IMR-90 (cell line): ENCODE results near the gene SMIM5. TPM values are rescaled to one million over a fixed set of nuclear protein-coding genes. Genes with fewer than 3 reads are reported as not detected.

Experiments
- ATAC-seq: fragments of 200-7000 bp; cut with Tn5 transposase; 2 replicates; pipeline ENCODE4 v1.9.1; 2020; ENCODE audit warnings: low read depth, mild to moderate bottlenecking, moderate library complexity
- BruUV-seq: library from RNA; stranded (reverse); fragments of 400-500 nt; replicated peaks from 2 replicates; lab custom pipeline; 2021; lab: Mats Ljungman, UMichigan
- CTCF ChIA-PET: fragments of 300-600 bp; formaldehyde crosslinking; extraction: SDS; loops from one replicate; lab custom pipeline; 2021; ENCODE audit warnings: antibody characterized with exemption; lab: Yijun Ruan, JAX
- POLR2A ChIA-PET: fragments of 300-600 bp; sonication (Branson Sonifier 250); formaldehyde crosslinking; loops from one replicate; lab custom pipeline; 2022; ENCODE audit warnings: antibody characterized with exemption; ENCODE audit not compliant: unreplicated experiment; lab: Charles Lee
- DNase-seq: peaks from one replicate; pipeline ENCODE4 v3.0.0; 2013
- H2AFZ ChIP-seq: replicated peaks from 2 replicates; pipeline ENCODE3; 2013; ENCODE audit warnings: low read length, mild to moderate bottlenecking; ENCODE audit not compliant: poor library complexity
- H2AK5ac ChIP-seq: 2 replicates; pipeline ENCODE4 v1.6.1; 2013; ENCODE audit warnings: low read depth, low read length, inconsistent platforms
- H2AK9ac ChIP-seq: replicated peaks from 2 replicates; pipeline ENCODE3; 2013; ENCODE audit warnings: mild to moderate bottlenecking, low read depth, low read length, moderate library complexity; ENCODE audit not compliant: poor library complexity
- H2BK120ac ChIP-seq: 2 replicates; pipeline ENCODE4 v1.6.1; 2013; ENCODE audit warnings: low read depth, low read length, inconsistent platforms
- H2BK15ac ChIP-seq: 3 replicates; pipeline ENCODE4 v1.6.1; 2013; ENCODE audit warnings: low read depth, low read length, inconsistent platforms
- H2BK20ac ChIP-seq: 2 replicates; pipeline ENCODE4 v1.6.1; 2013; ENCODE audit warnings: low read depth, mild to moderate bottlenecking, inconsistent platforms, low read length, moderate library complexity
- H2BK5ac ChIP-seq: 2 replicates; pipeline ENCODE4 v1.6.1; 2013; ENCODE audit warnings: mild to moderate bottlenecking, low read depth, low read length, inconsistent platforms; ENCODE audit not compliant: poor library complexity, severe bottlenecking
- H3K14ac ChIP-seq: replicated peaks from 2 replicates; pipeline ENCODE4 v1.6.1; 2013; ENCODE audit warnings: low read depth, low read length, inconsistent platforms
- H3K18ac ChIP-seq: 2 replicates; pipeline ENCODE4 v1.6.1; 2013; ENCODE audit warnings: low read depth, low read length, control low read depth
- H3K23ac ChIP-seq: 2 replicates; pipeline ENCODE4 v1.6.1; 2013; ENCODE audit warnings: low read depth, low read length, inconsistent platforms
- H3K27ac ChIP-seq: 2 replicates; pipeline ENCODE4 v1.5.1; 2013; ENCODE audit warnings: mild to moderate bottlenecking, control low read depth, low read length; ENCODE audit not compliant: insufficient read depth
- H3K27me3 ChIP-seq: 2 replicates; pipeline ENCODE4 v1.6.1; 2013; ENCODE audit warnings: low read length; ENCODE audit not compliant: control insufficient read depth, insufficient read depth
- H3K36me3 ChIP-seq: 2 replicates; pipeline ENCODE4 v1.6.1; 2013; ENCODE audit warnings: low read length, mixed read lengths; ENCODE audit not compliant: control insufficient read depth, insufficient read depth
- H3K4ac ChIP-seq: 2 replicates; pipeline ENCODE4 v1.6.1; 2013; ENCODE audit warnings: low read depth, low read length, inconsistent platforms
- H3K4me1 ChIP-seq: 2 replicates; pipeline ENCODE4 v1.6.1; 2013; ENCODE audit warnings: low read length, mixed read lengths; ENCODE audit not compliant: control insufficient read depth, insufficient read depth
- H3K4me2 ChIP-seq: 2 replicates; pipeline ENCODE4 v1.6.1; 2013; ENCODE audit warnings: low read depth, mild to moderate bottlenecking, control low read depth, low read length, moderate library complexity
- H3K4me3 ChIP-seq: 2 replicates; pipeline ENCODE4 v1.5.1; 2013; ENCODE audit warnings: low read depth, mild to moderate bottlenecking, control low read depth, low read length, moderate library complexity; ENCODE audit not compliant: insufficient read depth
- H3K56ac ChIP-seq: 2 replicates; pipeline ENCODE4 v1.6.1; 2013; ENCODE audit warnings: low read length, inconsistent platforms; ENCODE audit not compliant: insufficient read depth; ENCODE audit errors: extremely low read depth
- H3K79me1 ChIP-seq, 2 experiments: 2 replicates each; pipeline ENCODE4 v1.6.1; 2013; ENCODE audit warnings: low read length in 2 of 2, inconsistent platforms in 1 of 2, low read depth in 1 of 2
- H3K9ac ChIP-seq: 2 replicates; pipeline ENCODE4 v1.6.1; 2013; ENCODE audit warnings: low read depth, low read length, control low read depth
- H3K9me1 ChIP-seq: 2 replicates; pipeline ENCODE4 v1.6.1; 2013; ENCODE audit warnings: low read length, inconsistent platforms; ENCODE audit not compliant: insufficient read depth
- H3K9me3 ChIP-seq: 2 replicates; pipeline ENCODE4 v1.6.1; 2013; ENCODE audit warnings: low read length; ENCODE audit not compliant: control insufficient read depth, insufficient read depth
- H4K20me1 ChIP-seq: 2 replicates; pipeline ENCODE4 v1.6.1; 2013; ENCODE audit warnings: low read length, inconsistent platforms; ENCODE audit not compliant: insufficient read depth
- H4K5ac ChIP-seq: 2 replicates; pipeline ENCODE4 v1.6.1; 2013; ENCODE audit warnings: mild to moderate bottlenecking, low read depth, low read length, control low read depth
- H4K8ac ChIP-seq, 2 experiments: 2 replicates each; pipeline ENCODE4 v1.6.1; 2013; ENCODE audit warnings: low read depth in 2 of 2, low read length in 2 of 2, control low read depth in 1 of 2, inconsistent platforms in 1 of 2
- H4K91ac ChIP-seq: 2 replicates; pipeline ENCODE4 v1.6.1; 2013; ENCODE audit warnings: low read depth, low read length, inconsistent platforms; ENCODE audit not compliant: insufficient read depth
- BHLHE40 ChIP-seq: fragments of 150-350 bp; IDR thresholded peaks from 2 replicates; pipeline ENCODE4 v1.6.1; 2016; ENCODE audit warnings: mild to moderate bottlenecking, low read depth, low read length
- CEBPB ChIP-seq: IDR thresholded peaks from 2 replicates; pipeline ENCODE4 v1.6.1; 2012; ENCODE audit warnings: low read depth, low read length, improper control_type of control experiment
- CHD1 ChIP-seq: IDR thresholded peaks from 2 replicates; pipeline ENCODE4 v1.6.1; 2012; ENCODE audit warnings: low read depth, low read length, improper control_type of control experiment
- CTCF ChIP-seq: conservative IDR thresholded peaks from 2 replicates; pipeline ENCODE4 v1.5.1; 2012; ENCODE audit warnings: mild to moderate bottlenecking, low read depth, low read length, improper control_type of control experiment
- ELK1 ChIP-seq: fragments of 150-350 bp; IDR thresholded peaks from 2 replicates; pipeline ENCODE4 v1.6.1; 2016; ENCODE audit warnings: low read depth, mild to moderate bottlenecking, low read length, moderate library complexity, borderline replicate concordance
- FOS ChIP-seq: fragments of 150-350 bp; IDR thresholded peaks from 2 replicates; pipeline ENCODE4 v1.6.1; 2016; ENCODE audit warnings: low read depth, low read length
- MAFK ChIP-seq: IDR thresholded peaks from 2 replicates; pipeline ENCODE4 v1.6.1; 2012; ENCODE audit warnings: low read depth, low read length, improper control_type of control experiment
- MAZ ChIP-seq: IDR thresholded peaks from 2 replicates; pipeline ENCODE4 v1.6.1; 2012; ENCODE audit warnings: low read depth, mild to moderate bottlenecking, low read length, improper control_type of control experiment, moderate library complexity, borderline replicate concordance
- MXI1 ChIP-seq: IDR thresholded peaks from 2 replicates; pipeline ENCODE4 v1.6.1; 2012; ENCODE audit warnings: low read depth, mild to moderate bottlenecking, low read length, moderate library complexity, borderline replicate concordance
- NFE2L2 ChIP-seq: fragments of 150-350 bp; IDR thresholded peaks from 2 replicates; pipeline ENCODE4 v1.6.1; 2016; ENCODE audit warnings: low read depth, mild to moderate bottlenecking, low read length
- POLR2A ChIP-seq: IDR thresholded peaks from 2 replicates; pipeline ENCODE4 v1.6.1; 2012; ENCODE audit warnings: mild to moderate bottlenecking, low read depth, low read length
- RAD21 ChIP-seq: IDR thresholded peaks from 2 replicates; pipeline ENCODE4 v1.6.1; 2012; ENCODE audit warnings: low read length, improper control_type of control experiment
- RCOR1 ChIP-seq: IDR thresholded peaks from 2 replicates; pipeline ENCODE4 v1.6.1; 2012; ENCODE audit warnings: mild to moderate bottlenecking, low read length, improper control_type of control experiment; ENCODE audit not compliant: insufficient replicate concordance
- RFX5 ChIP-seq: IDR thresholded peaks from 2 replicates; pipeline ENCODE4 v1.8.0; 2012; ENCODE audit warnings: low read depth, mild to moderate bottlenecking, low read length, moderate library complexity
- SMC3 ChIP-seq: fragments of 150-350 bp; IDR thresholded peaks from 2 replicates; pipeline ENCODE4 v1.6.1; 2016; ENCODE audit warnings: low read depth, mild to moderate bottlenecking, antibody characterized with exemption, low read length, moderate library complexity
- USF2 ChIP-seq: fragments of 150-350 bp; IDR thresholded peaks from 2 replicates; pipeline ENCODE4 v1.6.1; 2017; ENCODE audit warnings: mild to moderate bottlenecking, antibody characterized with exemption, low read length, low read depth
- WGBS, 2 experiments: methylation state at CpG; one replicate each; pipeline versions ENCODE4 v1.1.5 to v1.1.7; 2013; ENCODE audit warnings: missing lambda C conversion rate in 2 of 2; ENCODE audit not compliant: insufficient read length in 1 of 2; ENCODE audit errors: extremely low coverage in 2 of 2; 5-methylcytosine and 5-hydroxymethylcytosine counted together
- dilution Hi-C: fragments of 300-500 bp; cut with HindIII; formaldehyde crosslinking; loops from one replicate; pipeline ENCODE4 v1.14.3; 2018; ENCODE audit warnings: low sequenced_read_pairs; ENCODE audit not compliant: unreplicated experiment
- in situ Hi-C: fragments of 300-500 bp; cut with MboI; formaldehyde crosslinking; loops from 3 replicates; pipeline ENCODE4 v1.14.3; 2019; ENCODE audit warnings: low sequenced_read_pairs, inconsistent platforms, mixed read lengths
- intact Hi-C: fragments of 100-400 bp; cut with micrococcal nuclease; formaldehyde crosslinking; loops from 2 replicates; pipeline ENCODE4 v1.10.0; 2022
- polyA plus RNA-seq, 3 experiments: library from polyadenylated mRNA; depleted of rRNA; stranded (reverse); fragments of >200 nt; gene quantifications; 2 replicates each; pipeline ENCODE4 v1.2.3, GENCODE V29; 2012; ENCODE audit warnings: low replicate concordance in 1 of 3
- total RNA-seq: library from RNA; depleted of rRNA; stranded (reverse); fragments of >200 nt; gene quantifications from 2 replicates; pipeline ENCODE4 v1.2.3, GENCODE V29; 2012

SMIM5 gene
- total and polyA plus RNA-seq, 2 of the 4 experiments (the other 2 are of a cell fraction): not detected

- 8% methylated on average over 37 of the region's 49 CpGs; no CpG with 5 or more reads in 1 of the 2 experiments for WGBS, 2 experiments
- H3K4me1 ChIP-seq: no peaks in the 10 kb centered on the region
- no peaks in the 10 kb centered on the region for H3K9me1 ChIP-seq
- no peak overlapping the region for H3K56ac ChIP-seq
- H4K91ac ChIP-seq: no peak overlapping the region
- H3K9me3 ChIP-seq: peaks cover 2% of the 10 kb centered on the region; the same call in 1 of the 2 replicates
- TF ChIP-seq RFX5 (no peak), MAFK (no peak), CEBPB (no peak), MAZ (no peak), ELK1 (no peak), NFE2L2 (no peak), RAD21 (no peak), FOS (no peak), POLR2A (no peak), RCOR1 (no peak), USF2 (no peak), CTCF (no peak), BHLHE40 (no peak), MXI1 (no peak), SMC3 (no peak), CHD1 (no peak)
- H3K27me3 ChIP-seq: peaks cover 26% of the 10 kb centered on the region
- H2AK9ac ChIP-seq: peak overlapping the region; percentile 55
- BruUV-seq: no TSS peak
- H3K4me3 ChIP-seq: peak overlapping the region; percentile 9; the same call in 1 of the 2 replicates
- CTCF ChIA-PET: no interaction called here
- dilution Hi-C loops (no loop called here), in situ Hi-C loops (no loop called here), intact Hi-C loops (loop anchor here (1.0 to 2.0 kb wide), 3 partner anchors 42 to 162 kb away; partner anchors contain the start of gene TSEN54)
- H3K18ac ChIP-seq: no peak overlapping the region
- no peaks in the 10 kb centered on the region for H3K36me3 ChIP-seq
- DNase-seq: no peak
- H3K4ac ChIP-seq: no peak overlapping the region
- no peak overlapping the region for H3K9ac ChIP-seq
- H3K4me2 ChIP-seq: no peak overlapping the region; the same call in 1 of the 2 replicates
- no peak overlapping the region for H3K14ac ChIP-seq
- H2AFZ ChIP-seq: peak overlapping the region; percentile 86
- POLR2A ChIA-PET: no interaction called here
- no peak; the same call in 1 of the 2 replicates for ATAC-seq
- no peak overlapping the region for H2BK15ac ChIP-seq
- no peak overlapping the region for H2BK5ac ChIP-seq
- H4K8ac ChIP-seq: no peak overlapping the region
- no peak overlapping the region for H3K27ac ChIP-seq
- H3K23ac ChIP-seq: no peak overlapping the region
- no peak overlapping the region for H2AK5ac ChIP-seq
- H2BK120ac ChIP-seq: no peak overlapping the region
- H3K79me1 ChIP-seq: no peaks in the 10 kb centered on the region
- H4K5ac ChIP-seq: no peak overlapping the region
- H4K20me1 ChIP-seq: no peaks in the 10 kb centered on the region; the same call in 1 of the 2 replicates
- H2BK20ac ChIP-seq: no peak overlapping the region
Observed at GRCh38 chr17:75588596-75589011, 44.6 kb upstream of the SMIM5 start.
